ENCODE results near the gene CD19. TPM values are rescaled to one million over a fixed set of nuclear protein-coding genes. Genes with fewer than 3 reads are reported as not detected.

Gene CD19
- total RNA-seq, 2 donors from 2014 or later, result not detected

DNA sequence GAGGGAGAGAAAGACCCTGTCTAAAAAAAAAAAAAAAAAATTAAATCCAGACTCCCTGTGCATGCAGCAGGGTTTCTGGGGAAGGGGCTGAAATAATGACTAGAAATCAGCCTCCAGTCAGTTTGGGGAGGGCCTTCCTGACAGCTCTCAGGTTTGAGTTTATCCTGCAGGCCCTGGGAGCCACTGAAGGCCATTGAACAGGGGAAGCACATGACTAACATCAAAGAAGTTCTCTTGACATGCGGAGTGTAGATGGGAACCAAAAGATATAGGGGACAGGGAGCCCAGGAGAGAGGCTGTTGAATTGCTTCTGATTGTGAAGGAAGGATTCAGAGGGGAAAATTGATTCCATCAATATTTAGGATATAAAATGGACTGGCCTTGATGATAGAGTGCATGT lies 4.0 kb upstream of the CD19 start:
- DNase-seq (no peak), ATAC-seq (no peak)
- H3K9me3 ChIP-seq, result no peaks in the 10 kb centered on the region
- TF ChIP-seq, protein P1, sequence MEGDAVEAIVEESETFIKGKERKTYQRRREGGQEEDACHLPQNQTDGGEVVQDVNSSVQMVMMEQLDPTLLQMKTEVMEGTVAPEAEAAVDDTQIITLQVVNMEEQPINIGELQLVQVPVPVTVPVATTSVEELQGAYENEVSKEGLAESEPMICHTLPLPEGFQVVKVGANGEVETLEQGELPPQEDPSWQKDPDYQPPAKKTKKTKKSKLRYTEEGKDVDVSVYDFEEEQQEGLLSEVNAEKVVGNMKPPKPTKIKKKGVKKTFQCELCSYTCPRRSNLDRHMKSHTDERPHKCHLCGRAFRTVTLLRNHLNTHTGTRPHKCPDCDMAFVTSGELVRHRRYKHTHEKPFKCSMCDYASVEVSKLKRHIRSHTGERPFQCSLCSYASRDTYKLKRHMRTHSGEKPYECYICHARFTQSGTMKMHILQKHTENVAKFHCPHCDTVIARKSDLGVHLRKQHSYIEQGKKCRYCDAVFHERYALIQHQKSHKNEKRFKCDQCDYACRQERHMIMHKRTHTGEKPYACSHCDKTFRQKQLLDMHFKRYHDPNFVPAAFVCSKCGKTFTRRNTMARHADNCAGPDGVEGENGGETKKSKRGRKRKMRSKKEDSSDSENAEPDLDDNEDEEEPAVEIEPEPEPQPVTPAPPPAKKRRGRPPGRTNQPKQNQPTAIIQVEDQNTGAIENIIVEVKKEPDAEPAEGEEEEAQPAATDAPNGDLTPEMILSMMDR (IDR thresholded peaks at IDR 0.05), result no peak
- TF ChIP-seq POLR2A (IDR thresholded peaks at IDR 0.05), result no peak
- 81% methylated on average over 1 of the region's 1 CpG for WGBS, 2 donors
- intact Hi-C loops (cut with DNase I), result no loop called here
- no peak overlapping the region for H3K4me3 ChIP-seq
- no peaks in the 10 kb centered on the region for H3K27me3 ChIP-seq
- no peaks in the 10 kb centered on the region for H3K36me3 ChIP-seq (replicated peaks in 1 of 2; ENCODE audit: insufficient read depth in 1 of 2, low read depth in 2 of 2)
- H3K4me1 ChIP-seq, result peaks cover 17% of the 10 kb centered on the region
- H3K27ac ChIP-seq, result no peak overlapping the region

DNA sequence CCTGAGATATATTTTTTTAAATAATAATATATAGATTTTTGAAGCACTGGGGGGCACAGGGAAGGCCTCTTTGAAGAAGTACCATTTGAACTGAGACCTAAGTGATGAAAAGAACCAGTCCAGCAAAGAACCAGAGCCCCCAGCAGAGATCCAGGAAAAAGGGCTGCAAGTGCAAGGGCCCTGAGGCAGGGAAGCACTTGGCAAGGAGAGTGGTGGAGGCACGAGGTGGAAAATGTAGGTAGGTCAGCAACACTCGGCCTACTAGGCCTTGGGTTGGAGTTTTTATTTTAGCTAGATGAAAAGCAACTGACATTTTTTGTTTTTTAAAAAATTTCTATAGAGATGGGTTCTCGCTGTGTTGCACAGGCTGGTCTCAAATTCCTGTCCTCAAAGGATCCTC lies 1.6 kb upstream of the CD19 start:
- intact Hi-C loops (cut with DNase I), result loop anchor here (10.0 kb wide), 1 partner anchor 55 kb away; the partner anchor contains the start of gene ATP2A1
- Histone ChIP-seq H3K36me3 (replicated peaks in 1 of 2; ENCODE audit: insufficient read depth in 1 of 2, low read depth in 2 of 2) (no peaks in the 10 kb centered on the region), H3K4me3 (no peak overlapping the region), H3K4me1 (no peaks in the 10 kb centered on the region), H3K27ac (no peak overlapping the region), H3K27me3 (no peaks in the 10 kb centered on the region), H3K9me3 (no peaks in the 10 kb centered on the region)
- DNase-seq (no peak), ATAC-seq (no peak)
- WGBS, 2 donors, result 79 to 89% methylated on average over 3 of the region's 3 CpGs
- TF ChIP-seq, protein P1 (IDR thresholded peaks at IDR 0.05), result no peak
- TF ChIP-seq POLR2A (IDR thresholded peaks at IDR 0.05), result no peak

DNA sequence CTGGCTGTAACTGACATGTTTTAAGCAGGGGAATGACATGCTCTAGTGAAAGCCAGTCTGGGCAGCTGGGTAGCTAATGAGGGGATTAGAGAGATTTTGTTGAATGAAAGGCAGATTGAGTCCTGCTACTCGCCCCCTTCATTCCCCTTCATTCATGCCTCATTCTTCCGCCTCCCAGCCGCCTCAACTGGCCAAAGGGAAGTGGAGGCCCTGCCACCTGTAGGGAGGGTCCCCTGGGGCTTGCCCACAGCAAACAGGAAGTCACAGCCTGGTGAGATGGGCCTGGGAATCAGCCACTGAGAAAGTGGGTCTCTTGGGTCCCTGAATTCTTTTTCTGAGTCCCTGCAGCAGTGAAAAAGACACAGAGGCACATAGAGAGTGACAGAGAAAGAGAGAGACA lies 1.1 kb upstream of the CD19 start:
- no peaks in the 10 kb centered on the region for H3K9me3 ChIP-seq
- intact Hi-C loops (cut with DNase I), result loop anchor here (10.0 kb wide), 1 partner anchor 56 kb away; the partner anchor contains the start of gene ATP2A1
- ATAC-seq, result no peak
- TF ChIP-seq POLR2A (IDR thresholded peaks at IDR 0.05), result no peak
- TF ChIP-seq, protein P1 (IDR thresholded peaks at IDR 0.05), result no peak
- DNase-seq, result no peak
- no peaks in the 10 kb centered on the region for H3K36me3 ChIP-seq (replicated peaks in 1 of 2; ENCODE audit: insufficient read depth in 1 of 2, low read depth in 2 of 2)
- H3K4me3 ChIP-seq, result no peak overlapping the region
- H3K4me1 ChIP-seq, result no peaks in the 10 kb centered on the region
- WGBS, 2 donors, result 72 to 81% methylated on average over 3 of the region's 3 CpGs
- no peaks in the 10 kb centered on the region for H3K27me3 ChIP-seq
- no peak overlapping the region for H3K27ac ChIP-seq

DNA sequence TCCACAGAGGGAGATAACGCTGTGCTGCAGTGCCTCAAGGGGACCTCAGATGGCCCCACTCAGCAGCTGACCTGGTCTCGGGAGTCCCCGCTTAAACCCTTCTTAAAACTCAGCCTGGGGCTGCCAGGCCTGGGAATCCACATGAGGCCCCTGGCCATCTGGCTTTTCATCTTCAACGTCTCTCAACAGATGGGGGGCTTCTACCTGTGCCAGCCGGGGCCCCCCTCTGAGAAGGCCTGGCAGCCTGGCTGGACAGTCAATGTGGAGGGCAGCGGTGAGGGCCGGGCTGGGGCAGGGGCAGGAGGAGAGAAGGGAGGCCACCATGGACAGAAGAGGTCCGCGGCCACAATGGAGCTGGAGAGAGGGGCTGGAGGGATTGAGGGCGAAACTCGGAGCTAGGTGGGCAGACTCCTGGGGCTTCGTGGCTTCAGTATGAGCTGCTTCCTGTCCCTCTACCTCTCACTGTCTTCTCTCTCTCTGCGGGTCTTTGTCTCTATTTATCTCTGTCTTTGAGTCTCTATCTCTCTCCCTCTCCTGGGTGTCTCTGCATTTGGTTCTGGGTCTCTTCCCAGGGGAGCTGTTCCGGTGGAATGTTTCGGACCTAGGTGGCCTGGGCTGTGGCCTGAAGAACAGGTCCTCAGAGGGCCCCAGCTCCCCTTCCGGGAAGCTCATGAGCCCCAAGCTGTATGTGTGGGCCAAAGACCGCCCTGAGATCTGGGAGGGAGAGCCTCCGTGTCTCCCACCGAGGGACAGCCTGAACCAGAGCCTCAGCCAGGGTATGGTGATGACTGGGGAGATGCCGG lies 769 bp downstream of the CD19 start:
- DNase-seq, result no peak
- Histone ChIP-seq H3K27me3 (no peaks in the 10 kb centered on the region), H3K27ac (no peak overlapping the region), H3K9me3 (no peaks in the 10 kb centered on the region), H3K36me3 (replicated peaks in 1 of 2; ENCODE audit: insufficient read depth in 1 of 2, low read depth in 2 of 2) (no peaks in the 10 kb centered on the region), H3K4me3 (no peak overlapping the region), H3K4me1 (peaks cover 12% of the 10 kb centered on the region)
- intact Hi-C loops (cut with DNase I), result loop anchor here (10.0 kb wide), 1 partner anchor 58 kb away; the partner anchor contains the start of gene ATP2A1
- 79 to 80% methylated on average over 14 to 18 of the region's 20 CpGs for WGBS, 2 donors
- no peak for ATAC-seq
- TF ChIP-seq, protein P1 (IDR thresholded peaks at IDR 0.05), result no peak
- no peak for TF ChIP-seq POLR2A (IDR thresholded peaks at IDR 0.05)

Measured in body of pancreas (tissue), 4 donors.